ENCODE results near the gene MAP3K1.

The MAP3K1 gene

GRCh38 chr5:56849671-56850070, 34.3 kb downstream of the MAP3K1 start:
- no peak for DNase-seq (ENCODE audit: low read depth)

GRCh38 chr5:56850423-56850822, 35.1 kb downstream of the MAP3K1 start:
- DNase-seq (ENCODE audit: low read depth) = no peak

GRCh38 chr5:56851258-56851941, 36.1 kb downstream of the MAP3K1 start:
- no peak for DNase-seq (ENCODE audit: low read depth)

- DNase-seq (ENCODE audit: low read depth) = no peak
These were observed 37.1 kb downstream of the MAP3K1 start for GRCh38 chr5:56852228-56853000.

- DNase-seq (ENCODE audit: low read depth) = no peak
These were observed 38.3 kb downstream of the MAP3K1 start for GRCh38 chr5:56853698-56854097.

- no peak for DNase-seq (ENCODE audit: low read depth)
These were observed 39.6 kb downstream of the MAP3K1 start for GRCh38 chr5:56854920-56855319.

GRCh38 chr5:56856541-56857178, 41.3 kb downstream of the MAP3K1 start:
- DNase-seq (ENCODE audit: low read depth) = no peak

- no peak for DNase-seq (ENCODE audit: low read depth)
These were observed 43.6 kb downstream of the MAP3K1 start for GRCh38 chr5:56858777-56859442.

- DNase-seq (ENCODE audit: low read depth) = no peak
These were observed 46.6 kb downstream of the MAP3K1 start for GRCh38 chr5:56861893-56862485.

GRCh38 chr5:56862909-56863308, 47.6 kb downstream of the MAP3K1 start:
- DNase-seq (ENCODE audit: low read depth) = no peak

- DNase-seq (ENCODE audit: low read depth) = no peak
These were observed 56.4 kb downstream of the MAP3K1 start for GRCh38 chr5:56871777-56872176.

- DNase-seq (ENCODE audit: low read depth) = no peak
These were observed 57.7 kb downstream of the MAP3K1 start for GRCh38 chr5:56873056-56873455.

- no peak for DNase-seq (ENCODE audit: low read depth)
These were observed 61.0 kb downstream of the MAP3K1 start for GRCh38 chr5:56876327-56876726.

- DNase-seq (ENCODE audit: low read depth) = no peak
These were observed 66.2 kb downstream of the MAP3K1 start for GRCh38 chr5:56881571-56881970.

- no peak for DNase-seq (ENCODE audit: low read depth)
These were observed 78.1 kb downstream of the MAP3K1 start for GRCh38 chr5:56893251-56893951.

- DNase-seq (ENCODE audit: low read depth) = no peak
These were observed 81.4 kb downstream of the MAP3K1 start for GRCh38 chr5:56896763-56897162.

GRCh38 chr5:56898213-56898612, 82.9 kb downstream of the MAP3K1 start:
- DNase-seq (ENCODE audit: low read depth) = no peak

GRCh38 chr5:56900395-56900794, 85.0 kb downstream of the MAP3K1 start:
- DNase-seq (ENCODE audit: low read depth) = no peak

GRCh38 chr5:56900858-56901578, 85.7 kb downstream of the MAP3K1 start:
- peak; percentile 13 for DNase-seq (ENCODE audit: low read depth)

GRCh38 chr5:56908942-56909293, 93.6 kb downstream of the MAP3K1 start:
- no peak for DNase-seq (ENCODE audit: low read depth)
